Measurements from ENCODE around the gene ZNHIT3. TPM values are rescaled to one million over a fixed set of nuclear protein-coding genes. Genes with fewer than 3 reads are reported as not detected.

Gene ZNHIT3
- total RNA-seq, 4 donors from 2014 or later: 24.5 to 43.7 (median 32.8) TPM

- TF ChIP-seq CTCF (IDR thresholded peaks at IDR 0.05; ENCODE audit: low read depth): no peak
Observed at GRCh38 chr17:36525888-36526287, 39.4 kb downstream of the ZNHIT3 start.

GRCh38 chr17:36527621-36528250, 41.3 kb downstream of the ZNHIT3 start:
- no peak for TF ChIP-seq CTCF (IDR thresholded peaks at IDR 0.05; ENCODE audit: low read depth)

- TF ChIP-seq CTCF (IDR thresholded peaks at IDR 0.05; ENCODE audit: low read depth): no peak
Observed at GRCh38 chr17:36529121-36529520, 42.6 kb downstream of the ZNHIT3 start.

- no peak for TF ChIP-seq CTCF (IDR thresholded peaks at IDR 0.05; ENCODE audit: low read depth)
Observed at GRCh38 chr17:36532435-36532975, 46.0 kb downstream of the ZNHIT3 start.

- TF ChIP-seq CTCF (IDR thresholded peaks at IDR 0.05; ENCODE audit: low read depth): no peak
Observed at GRCh38 chr17:36533935-36534839, 47.7 kb downstream of the ZNHIT3 start.

- TF ChIP-seq CTCF (IDR thresholded peaks at IDR 0.05; ENCODE audit: low read depth): no peak
Observed at GRCh38 chr17:36534840-36535668, 48.6 kb downstream of the ZNHIT3 start, which contains the start of the genes MYO19 and PIGW. TSS of gene MYO19 (minus strand) at chr17:36534868. CDS start at chr17:36532538, 2,330 bp downstream. TSS of gene PIGW (plus strand) at chr17:36534987. CDS start at chr17:36537102, 2,115 bp downstream.

Measured in subcutaneous adipose tissue (tissue), 4 donors.